ENCODE results near the gene SNRPD2.

The SNRPD2 gene

DNA sequence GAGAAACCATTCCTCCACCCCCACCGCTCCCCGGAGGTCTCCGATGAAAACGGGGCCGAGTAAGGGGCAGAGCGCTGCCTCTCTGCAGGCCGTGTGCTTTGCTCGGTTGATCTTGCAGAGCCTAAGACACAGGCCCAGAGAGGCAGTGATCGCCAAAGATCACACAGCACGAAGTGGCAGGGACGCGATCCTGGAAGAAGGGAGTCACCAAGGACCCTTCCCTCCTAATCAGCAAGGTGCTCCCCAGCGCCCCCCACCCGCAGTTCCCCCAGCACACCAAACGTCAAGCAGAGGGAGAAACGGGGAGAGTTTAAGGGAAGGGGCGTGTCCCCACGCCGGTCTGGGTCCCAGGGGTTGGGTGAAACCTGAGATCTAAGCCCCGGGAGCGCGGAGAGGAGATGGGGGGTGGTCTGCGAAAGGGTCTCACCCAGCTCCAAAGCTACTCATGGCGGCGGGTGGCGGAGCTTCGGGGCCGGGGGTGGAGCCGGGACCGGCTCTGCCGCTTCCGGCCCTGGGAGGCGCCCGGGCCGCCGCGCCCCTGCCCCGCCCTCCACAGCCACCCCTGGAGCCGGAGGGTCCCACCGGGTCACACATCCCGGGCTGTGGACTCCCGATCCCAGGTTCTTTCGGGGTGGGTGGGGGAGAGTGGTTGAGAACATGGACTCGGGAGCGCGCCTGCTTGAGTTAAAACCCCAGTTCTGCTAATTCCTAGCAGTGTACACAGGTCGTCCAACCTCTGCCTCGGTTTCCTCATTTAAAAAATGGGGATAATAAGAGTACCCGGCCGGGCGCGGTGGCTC lies 52.6 kb downstream of the SNRPD2 start, which contains the start of gene EML2:
Gene EML2, minus strand, starts transcription at position 468 of the 800 bp plus-strand sequence. Its CDS starts 21 bp downstream, at position 447.
- in situ Hi-C loops (cut with MboI; ENCODE audit: low sequenced_read_pairs), result no loop called here
- peak; percentile 69 to 83 for DNase-seq (ENCODE audit: low spot score in 2 of 2)
- no peaks in the 10 kb centered on the region; the same call in 1 of the 2 replicates for H3K36me3 ChIP-seq (replicated peaks)

DNA sequence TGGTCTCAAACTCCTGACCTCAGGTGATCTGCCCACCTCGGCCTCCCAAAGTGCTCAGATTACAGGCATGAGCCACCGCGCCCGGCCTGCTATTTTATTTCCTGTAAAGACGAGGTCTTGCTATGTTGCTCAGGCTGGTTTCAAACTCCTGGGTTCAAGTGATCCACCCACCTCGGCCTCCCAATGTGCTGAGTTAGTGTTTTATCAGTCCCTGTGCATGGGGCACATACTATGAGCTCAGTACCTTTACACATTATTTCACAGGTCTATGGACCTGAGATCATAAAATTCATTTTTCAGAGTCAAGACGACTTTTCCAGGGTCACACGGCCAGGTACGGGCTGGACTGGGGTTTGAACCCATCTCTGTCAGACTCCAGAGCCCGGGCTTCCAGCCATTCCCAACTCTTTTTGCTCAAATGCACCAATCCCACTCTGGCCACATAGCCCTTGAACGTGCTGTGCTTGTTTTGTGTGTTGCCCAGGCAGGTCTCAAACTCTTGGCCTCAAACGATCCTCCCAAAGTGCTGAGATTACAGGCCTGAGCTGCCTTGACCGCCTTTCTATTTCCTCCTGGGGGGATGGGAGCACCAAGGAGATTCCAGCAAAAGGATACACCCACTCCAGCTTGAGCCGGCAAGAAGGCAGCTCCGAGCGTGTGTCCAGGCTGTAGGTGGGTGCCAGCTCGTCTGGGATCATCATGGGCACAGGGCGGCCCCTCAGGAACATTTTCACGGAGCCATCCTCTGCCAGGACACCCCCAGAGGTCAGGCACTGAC lies 53.7 kb downstream of the SNRPD2 start:
- no peaks in the 10 kb centered on the region; the same call in 1 of the 2 replicates for H3K36me3 ChIP-seq (replicated peaks)
- in situ Hi-C loops (cut with MboI; ENCODE audit: low sequenced_read_pairs), result no loop called here
- peaks cover 30% of the 10 kb centered on the region for H3K4me1 ChIP-seq
- no peaks in the 10 kb centered on the region for H3K9me3 ChIP-seq
- H3K4me3 ChIP-seq, result peak overlapping the region; percentile 43
- peak in 1 of 2 experiments; percentile 70 for DNase-seq (ENCODE audit: low spot score in 2 of 2)
- no peaks in the 10 kb centered on the region for H3K27me3 ChIP-seq (ENCODE audit: low read depth)

More for the DNA sequence above, 52.6 kb downstream of the SNRPD2 start, which contains the start of gene EML2:
- Histone ChIP-seq H3K9me3 (no peaks in the 10 kb centered on the region), H3K27me3 (ENCODE audit: low read depth) (no peaks in the 10 kb centered on the region), H3K4me1 (peaks cover 30% of the 10 kb centered on the region), H3K4me3 (peak within 1 kb of the TSS; percentile 43)

Measured in HAP-1 (cell line).